Ovary (tissue), 3 donors: ENCODE measurements around the gene ZNF362.

ENCODE experiments used
- EP300 ChIP-seq: sonication (generic); formaldehyde crosslinking; IDR thresholded peaks from one replicate; pipeline ENCODE4 v1.6.1; 2017; ENCODE audit warnings: antibody characterized with exemption
- POLR2A ChIP-seq: fragments of 450-650 bp; IDR thresholded peaks from one replicate; pipeline ENCODE4 v1.6.1; 2017; ENCODE audit warnings: antibody characterized with exemption, mild to moderate bottlenecking, moderate library complexity
- TF ChIP-seq, protein P1 (sequence below), 3 donors: fragments of 450-650 bp in 2 of 3; fragments of 200-600 bp in 1 of 3; IDR thresholded peaks; one replicate each; pipeline versions ENCODE4 v1.5.1 to v1.8.0; 2016 to 2022; ENCODE audit warnings: antibody characterized with exemption in 3 of 3, mild to moderate bottlenecking in 1 of 3
- donor health status: DM: no; HTN: no; CAD: no.

DNA sequence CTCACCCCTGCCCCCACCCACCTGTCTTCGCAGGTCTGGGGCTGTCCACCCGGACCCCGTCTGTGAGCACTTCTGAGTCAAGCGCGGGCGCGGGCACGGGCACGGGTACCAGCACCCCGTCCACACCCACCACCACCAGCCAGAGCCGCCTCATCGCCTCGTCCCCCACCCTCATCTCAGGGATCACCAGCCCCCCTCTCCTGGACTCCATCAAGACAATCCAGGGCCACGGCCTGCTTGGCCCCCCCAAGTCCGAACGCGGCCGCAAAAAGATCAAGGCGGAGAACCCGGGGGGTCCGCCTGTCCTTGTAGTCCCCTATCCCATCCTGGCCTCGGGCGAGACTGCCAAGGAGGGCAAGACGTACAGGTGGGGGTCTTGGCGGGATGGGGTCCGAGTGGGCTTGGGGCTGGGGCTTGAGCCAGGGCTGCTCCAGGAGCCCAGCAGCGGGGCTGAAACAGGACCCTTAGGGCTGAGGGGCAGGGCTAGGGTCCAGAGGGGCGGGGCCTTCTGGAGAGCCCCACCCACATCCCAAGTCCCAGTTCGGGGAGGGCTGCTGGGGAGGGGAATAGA lies 23.9 kb downstream of the ZNF362 start:
- TF ChIP-seq, protein P1, sequence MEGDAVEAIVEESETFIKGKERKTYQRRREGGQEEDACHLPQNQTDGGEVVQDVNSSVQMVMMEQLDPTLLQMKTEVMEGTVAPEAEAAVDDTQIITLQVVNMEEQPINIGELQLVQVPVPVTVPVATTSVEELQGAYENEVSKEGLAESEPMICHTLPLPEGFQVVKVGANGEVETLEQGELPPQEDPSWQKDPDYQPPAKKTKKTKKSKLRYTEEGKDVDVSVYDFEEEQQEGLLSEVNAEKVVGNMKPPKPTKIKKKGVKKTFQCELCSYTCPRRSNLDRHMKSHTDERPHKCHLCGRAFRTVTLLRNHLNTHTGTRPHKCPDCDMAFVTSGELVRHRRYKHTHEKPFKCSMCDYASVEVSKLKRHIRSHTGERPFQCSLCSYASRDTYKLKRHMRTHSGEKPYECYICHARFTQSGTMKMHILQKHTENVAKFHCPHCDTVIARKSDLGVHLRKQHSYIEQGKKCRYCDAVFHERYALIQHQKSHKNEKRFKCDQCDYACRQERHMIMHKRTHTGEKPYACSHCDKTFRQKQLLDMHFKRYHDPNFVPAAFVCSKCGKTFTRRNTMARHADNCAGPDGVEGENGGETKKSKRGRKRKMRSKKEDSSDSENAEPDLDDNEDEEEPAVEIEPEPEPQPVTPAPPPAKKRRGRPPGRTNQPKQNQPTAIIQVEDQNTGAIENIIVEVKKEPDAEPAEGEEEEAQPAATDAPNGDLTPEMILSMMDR (IDR thresholded peaks at IDR 0.05) = no peak
- TF ChIP-seq EP300 (no peak), POLR2A (no peak)
